ENCODE measurements around the gene TLR5.

TLR5 gene

DNA sequence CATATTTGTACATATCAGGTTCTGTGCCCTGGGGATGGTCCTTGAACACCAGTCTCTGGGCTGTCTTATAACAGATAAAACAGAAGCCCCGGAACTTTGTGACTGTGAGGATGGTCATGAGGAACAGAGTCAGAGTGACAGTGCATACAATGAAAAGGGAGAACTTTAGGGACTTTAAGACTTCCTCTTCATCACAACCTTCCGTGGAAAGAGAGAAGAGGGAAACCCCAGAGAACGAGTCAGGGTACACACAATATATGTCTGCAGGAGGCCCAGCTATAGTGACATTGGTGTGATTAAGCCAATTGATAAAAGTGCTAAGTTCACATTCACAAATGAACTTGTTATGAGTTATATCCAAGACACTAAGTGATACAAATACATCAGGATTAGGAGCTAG lies 32.1 kb downstream of the TLR5 start:
- no peak for ATAC-seq
- no peak for TF ChIP-seq SNAI2 (CRISPR knock-in tag; IDR thresholded peaks at IDR 0.05)
- TF ChIP-seq, protein P1, sequence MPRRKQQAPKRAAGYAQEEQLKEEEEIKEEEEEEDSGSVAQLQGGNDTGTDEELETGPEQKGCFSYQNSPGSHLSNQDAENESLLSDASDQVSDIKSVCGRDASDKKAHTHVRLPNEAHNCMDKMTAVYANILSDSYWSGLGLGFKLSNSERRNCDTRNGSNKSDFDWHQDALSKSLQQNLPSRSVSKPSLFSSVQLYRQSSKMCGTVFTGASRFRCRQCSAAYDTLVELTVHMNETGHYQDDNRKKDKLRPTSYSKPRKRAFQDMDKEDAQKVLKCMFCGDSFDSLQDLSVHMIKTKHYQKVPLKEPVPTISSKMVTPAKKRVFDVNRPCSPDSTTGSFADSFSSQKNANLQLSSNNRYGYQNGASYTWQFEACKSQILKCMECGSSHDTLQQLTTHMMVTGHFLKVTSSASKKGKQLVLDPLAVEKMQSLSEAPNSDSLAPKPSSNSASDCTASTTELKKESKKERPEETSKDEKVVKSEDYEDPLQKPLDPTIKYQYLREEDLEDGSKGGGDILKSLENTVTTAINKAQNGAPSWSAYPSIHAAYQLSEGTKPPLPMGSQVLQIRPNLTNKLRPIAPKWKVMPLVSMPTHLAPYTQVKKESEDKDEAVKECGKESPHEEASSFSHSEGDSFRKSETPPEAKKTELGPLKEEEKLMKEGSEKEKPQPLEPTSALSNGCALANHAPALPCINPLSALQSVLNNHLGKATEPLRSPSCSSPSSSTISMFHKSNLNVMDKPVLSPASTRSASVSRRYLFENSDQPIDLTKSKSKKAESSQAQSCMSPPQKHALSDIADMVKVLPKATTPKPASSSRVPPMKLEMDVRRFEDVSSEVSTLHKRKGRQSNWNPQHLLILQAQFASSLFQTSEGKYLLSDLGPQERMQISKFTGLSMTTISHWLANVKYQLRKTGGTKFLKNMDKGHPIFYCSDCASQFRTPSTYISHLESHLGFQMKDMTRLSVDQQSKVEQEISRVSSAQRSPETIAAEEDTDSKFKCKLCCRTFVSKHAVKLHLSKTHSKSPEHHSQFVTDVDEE (CRISPR knock-in tag; IDR thresholded peaks at IDR 0.05), result no peak
- TF ChIP-seq, protein P2, sequence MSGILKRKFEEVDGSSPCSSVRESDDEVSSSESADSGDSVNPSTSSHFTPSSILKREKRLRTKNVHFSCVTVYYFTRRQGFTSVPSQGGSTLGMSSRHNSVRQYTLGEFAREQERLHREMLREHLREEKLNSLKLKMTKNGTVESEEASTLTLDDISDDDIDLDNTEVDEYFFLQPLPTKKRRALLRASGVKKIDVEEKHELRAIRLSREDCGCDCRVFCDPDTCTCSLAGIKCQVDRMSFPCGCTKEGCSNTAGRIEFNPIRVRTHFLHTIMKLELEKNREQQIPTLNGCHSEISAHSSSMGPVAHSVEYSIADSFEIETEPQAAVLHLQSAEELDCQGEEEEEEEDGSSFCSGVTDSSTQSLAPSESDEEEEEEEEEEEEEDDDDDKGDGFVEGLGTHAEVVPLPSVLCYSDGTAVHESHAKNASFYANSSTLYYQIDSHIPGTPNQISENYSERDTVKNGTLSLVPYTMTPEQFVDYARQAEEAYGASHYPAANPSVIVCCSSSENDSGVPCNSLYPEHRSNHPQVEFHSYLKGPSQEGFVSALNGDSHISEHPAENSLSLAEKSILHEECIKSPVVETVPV (CRISPR knock-in tag; IDR thresholded peaks at IDR 0.05), result no peak

DNA sequence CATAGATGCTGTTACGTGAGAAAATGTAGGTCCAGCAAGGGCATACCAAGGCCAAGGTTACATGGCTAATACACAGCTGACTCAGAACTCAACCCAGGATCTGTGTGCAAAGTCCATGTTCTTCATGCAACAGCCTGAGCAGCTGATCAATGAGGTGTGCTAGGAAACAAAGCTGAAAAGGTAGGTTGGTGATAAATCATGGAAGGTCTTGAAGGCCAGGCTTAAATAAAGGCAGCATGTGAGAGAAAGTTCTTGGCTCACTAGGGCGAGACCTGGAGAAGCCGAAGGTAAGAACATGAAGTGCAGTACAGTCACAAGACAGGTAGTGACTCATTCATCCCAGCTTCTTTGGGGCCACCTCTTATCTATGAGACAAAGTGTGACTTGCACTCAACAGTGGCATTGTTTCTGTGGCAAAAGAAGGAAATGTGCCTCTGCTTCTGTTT lies 33.4 kb downstream of the TLR5 start:
- TF ChIP-seq, protein P3, sequence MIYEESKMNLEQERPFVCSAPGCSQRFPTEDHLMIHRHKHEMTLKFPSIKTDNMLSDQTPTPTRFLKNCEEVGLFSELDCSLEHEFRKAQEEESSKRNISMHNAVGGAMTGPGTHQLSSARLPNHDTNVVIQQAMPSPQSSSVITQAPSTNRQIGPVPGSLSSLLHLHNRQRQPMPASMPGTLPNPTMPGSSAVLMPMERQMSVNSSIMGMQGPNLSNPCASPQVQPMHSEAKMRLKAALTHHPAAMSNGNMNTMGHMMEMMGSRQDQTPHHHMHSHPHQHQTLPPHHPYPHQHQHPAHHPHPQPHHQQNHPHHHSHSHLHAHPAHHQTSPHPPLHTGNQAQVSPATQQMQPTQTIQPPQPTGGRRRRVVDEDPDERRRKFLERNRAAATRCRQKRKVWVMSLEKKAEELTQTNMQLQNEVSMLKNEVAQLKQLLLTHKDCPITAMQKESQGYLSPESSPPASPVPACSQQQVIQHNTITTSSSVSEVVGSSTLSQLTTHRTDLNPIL (CRISPR knock-in tag; IDR thresholded peaks at IDR 0.05; ENCODE audit: low read depth), result no peak
- TF ChIP-seq, protein P1 (CRISPR knock-in tag; IDR thresholded peaks at IDR 0.05), result no peak
- TF ChIP-seq RARB (CRISPR knock-in tag; IDR thresholded peaks at IDR 0.05) (no peak), TOX (CRISPR knock-in tag; IDR thresholded peaks at IDR 0.05; ENCODE audit: borderline replicate concordance) (no peak)
- ATAC-seq, result no peak

DNA sequence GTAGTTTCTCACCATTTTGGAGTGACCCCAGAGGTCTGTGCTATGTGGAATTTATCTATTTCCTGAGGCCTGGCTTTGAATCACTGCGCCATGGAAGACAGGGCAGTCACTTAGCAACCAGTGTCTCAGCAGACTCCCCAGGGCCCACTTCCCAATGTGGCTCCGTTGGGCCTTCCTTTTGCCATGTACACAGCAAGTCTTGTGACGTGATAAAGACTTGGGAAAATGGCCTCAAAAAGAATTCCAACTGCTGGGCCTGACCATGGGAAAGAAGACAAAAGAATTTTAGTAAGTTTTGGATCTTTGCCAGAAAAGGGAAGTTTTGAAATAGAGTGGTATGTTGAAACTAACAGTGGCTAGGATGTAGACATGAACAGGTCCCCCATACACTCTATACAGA lies 36.2 kb downstream of the TLR5 start:
- no peak for TF ChIP-seq BACH2 (CRISPR knock-in tag; IDR thresholded peaks at IDR 0.05; ENCODE audit: borderline replicate concordance)
- TF ChIP-seq, protein P3 (CRISPR knock-in tag; IDR thresholded peaks at IDR 0.05; ENCODE audit: low read depth), result no peak
- TF ChIP-seq OSR1 (CRISPR knock-in tag; IDR thresholded peaks at IDR 0.05), result no peak
- TF ChIP-seq, protein P2 (CRISPR knock-in tag; IDR thresholded peaks at IDR 0.05), result no peak
- ATAC-seq, result no peak

DNA sequence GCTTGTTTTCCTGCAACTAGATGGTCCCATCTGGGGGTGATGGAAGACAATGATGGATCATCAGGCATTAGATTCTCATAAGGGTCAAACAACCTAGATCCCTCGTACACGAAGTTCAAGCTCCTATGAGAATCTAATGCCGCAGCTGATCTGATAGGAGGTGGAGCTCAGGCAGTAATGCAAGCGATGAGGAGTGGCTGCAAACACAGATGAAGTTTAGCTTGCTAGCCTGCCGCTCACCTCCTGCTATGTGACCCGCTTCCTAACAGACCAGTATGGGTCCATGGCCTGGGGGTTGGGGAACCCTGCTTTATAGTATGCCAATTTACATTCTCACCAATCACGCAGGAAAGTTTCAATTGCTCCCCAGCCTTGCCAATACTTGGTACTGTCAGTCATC lies 37.5 kb downstream of the TLR5 start:
- no peak for ATAC-seq
- TF ChIP-seq, protein P4, sequence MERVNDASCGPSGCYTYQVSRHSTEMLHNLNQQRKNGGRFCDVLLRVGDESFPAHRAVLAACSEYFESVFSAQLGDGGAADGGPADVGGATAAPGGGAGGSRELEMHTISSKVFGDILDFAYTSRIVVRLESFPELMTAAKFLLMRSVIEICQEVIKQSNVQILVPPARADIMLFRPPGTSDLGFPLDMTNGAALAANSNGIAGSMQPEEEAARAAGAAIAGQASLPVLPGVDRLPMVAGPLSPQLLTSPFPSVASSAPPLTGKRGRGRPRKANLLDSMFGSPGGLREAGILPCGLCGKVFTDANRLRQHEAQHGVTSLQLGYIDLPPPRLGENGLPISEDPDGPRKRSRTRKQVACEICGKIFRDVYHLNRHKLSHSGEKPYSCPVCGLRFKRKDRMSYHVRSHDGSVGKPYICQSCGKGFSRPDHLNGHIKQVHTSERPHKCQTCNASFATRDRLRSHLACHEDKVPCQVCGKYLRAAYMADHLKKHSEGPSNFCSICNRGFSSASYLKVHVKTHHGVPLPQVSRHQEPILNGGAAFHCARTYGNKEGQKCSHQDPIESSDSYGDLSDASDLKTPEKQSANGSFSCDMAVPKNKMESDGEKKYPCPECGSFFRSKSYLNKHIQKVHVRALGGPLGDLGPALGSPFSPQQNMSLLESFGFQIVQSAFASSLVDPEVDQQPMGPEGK (CRISPR knock-in tag; IDR thresholded peaks at IDR 0.05; ENCODE audit: borderline replicate concordance), result no peak
- TF ChIP-seq ESRRG (CRISPR knock-in tag; IDR thresholded peaks at IDR 0.05), result no peak
- no peak for TF ChIP-seq ISL1 (CRISPR knock-in tag; IDR thresholded peaks at IDR 0.05)
- no peak for TF ChIP-seq ZC3H10 (CRISPR knock-in tag; IDR thresholded peaks at IDR 0.05)
- no peak for TF ChIP-seq PPARA (CRISPR knock-in tag; IDR thresholded peaks at IDR 0.05; ENCODE audit: borderline replicate concordance)
- TF ChIP-seq BACH2 (CRISPR knock-in tag; IDR thresholded peaks at IDR 0.05; ENCODE audit: borderline replicate concordance), result no peak
- TF ChIP-seq ZNF565 (CRISPR knock-in tag; conservative IDR thresholded peaks at IDR 0.05; ENCODE audit: low read depth), result no peak
- TF ChIP-seq ARNTL (CRISPR knock-in tag; IDR thresholded peaks at IDR 0.05; ENCODE audit: borderline replicate concordance, low read depth), result no peak
- TF ChIP-seq TCF4 (CRISPR knock-in tag; IDR thresholded peaks at IDR 0.05; ENCODE audit: borderline replicate concordance), result no peak
- no peak for TF ChIP-seq SNAI2 (CRISPR knock-in tag; IDR thresholded peaks at IDR 0.05)
- TF ChIP-seq ZFP30 (CRISPR knock-in tag; IDR thresholded peaks at IDR 0.05), result no peak
- no peak for TF ChIP-seq TOX (CRISPR knock-in tag; IDR thresholded peaks at IDR 0.05; ENCODE audit: borderline replicate concordance)
- TF ChIP-seq CSDC2 (CRISPR knock-in tag; IDR thresholded peaks at IDR 0.05), result no peak
